Keratinocyte (primary cell): Measurements from ENCODE around the gene CLCN7. TPM values are rescaled to one million over a fixed set of nuclear protein-coding genes. Genes with fewer than 3 reads are reported as not detected.

Experiments used
- DNase-seq: peaks from one replicate; pipeline ENCODE4 v3.0.0-alpha.2; 2011; ENCODE audit warnings: low read depth, missing footprints, low spot score
- FAIRE-seq: peaks from 2 replicates; lab custom pipeline; 2011; peaks lifted over from hg19 to GRCh38; lab: Jason Lieb, UNC
- H2AFZ ChIP-seq: 2 replicates; pipeline ENCODE4 v1.6.0; 2012; ENCODE audit warnings: low read length, control low read depth, inconsistent platforms; ENCODE audit not compliant: control insufficient read depth
- H3K27ac ChIP-seq: 2 replicates; pipeline ENCODE4 v1.5.1; 2011; ENCODE audit warnings: low read length; ENCODE audit not compliant: control insufficient read depth, insufficient read depth
- H3K27me3 ChIP-seq: 3 replicates; pipeline ENCODE4 v1.6.0; 2011; ENCODE audit warnings: low read length; ENCODE audit not compliant: control insufficient read depth, insufficient read depth; ENCODE audit errors: extremely low read depth
- H3K36me3 ChIP-seq, 2 experiments: 2 replicates in 1 of 2; 3 replicates in 1 of 2; pipeline ENCODE4 v1.5.1; 2011; ENCODE audit warnings: low read length in 2 of 2, mild to moderate bottlenecking in 1 of 2; ENCODE audit not compliant: control insufficient read depth in 2 of 2, insufficient read depth in 2 of 2; ENCODE audit errors: extremely low read depth in 1 of 2
- H3K4me1 ChIP-seq: 3 replicates; pipeline ENCODE4 v1.5.1; 2011; ENCODE audit warnings: low read length; ENCODE audit not compliant: control insufficient read depth, insufficient read depth; ENCODE audit errors: extremely low read depth
- H3K4me2 ChIP-seq: 3 replicates; pipeline ENCODE4 v1.6.0; 2011; ENCODE audit warnings: low read depth, low read length; ENCODE audit not compliant: control insufficient read depth, insufficient read depth; ENCODE audit errors: extremely low read depth
- H3K4me3 ChIP-seq, 3 experiments: fragments of 200-600 bp in 1 of 3; sonication (generic) in 1 of 3; 2 replicates in 2 of 3; 3 replicates in 1 of 3; pipeline ENCODE4 v1.5.1; 2011 to 2016; ENCODE audit warnings: low read length in 3 of 3, mild to moderate bottlenecking in 3 of 3, control low read depth in 2 of 3, inconsistent platforms in 1 of 3, low read depth in 1 of 3, mixed read lengths in 1 of 3, mixed run types in 1 of 3, moderate library complexity in 1 of 3; ENCODE audit not compliant: control insufficient read depth in 2 of 3, insufficient read depth in 2 of 3; ENCODE audit errors: extremely low read depth in 1 of 3
- H3K79me2 ChIP-seq: 2 replicates; pipeline ENCODE4 v1.6.0; 2012; ENCODE audit warnings: low read length; ENCODE audit not compliant: control insufficient read depth, insufficient read depth
- H3K9ac ChIP-seq: 3 replicates; pipeline ENCODE4 v1.6.0; 2011; ENCODE audit warnings: low read length; ENCODE audit not compliant: control insufficient read depth, insufficient read depth; ENCODE audit errors: extremely low read depth
- H3K9me1 ChIP-seq: 3 replicates; pipeline ENCODE4 v1.6.0; 2011; ENCODE audit warnings: low read length; ENCODE audit not compliant: control insufficient read depth, insufficient read depth; ENCODE audit errors: extremely low read depth
- H3K9me3 ChIP-seq: 2 replicates; pipeline ENCODE4 v1.5.1; 2012; ENCODE audit warnings: low read depth, low read length; ENCODE audit not compliant: control insufficient read depth
- H4K20me1 ChIP-seq: 3 replicates; pipeline ENCODE4 v1.6.0; 2011; ENCODE audit warnings: low read length; ENCODE audit not compliant: control insufficient read depth, insufficient read depth; ENCODE audit errors: extremely low read depth
- EZH2 ChIP-seq: IDR thresholded peaks from one replicate; pipeline ENCODE4 v1.6.1; 2012; ENCODE audit warnings: inconsistent platforms, mild to moderate bottlenecking, low read length, moderate library complexity
- dilution Hi-C: fragments of 300-500 bp; cut with MboI; formaldehyde crosslinking; loops from one replicate; pipeline ENCODE4 v1.7.0; 2020; ENCODE audit warnings: low sequenced_read_pairs; ENCODE audit not compliant: extremely low pct_ligation_motif_present
- polyA plus RNA-seq, 5 experiments: library from polyadenylated mRNA; depleted of rRNA in 3 of 5; stranded (reverse) in 3 of 5; stranded (forward) in 1 of 5; unstranded in 1 of 5; fragments of >200 nt; gene quantifications; 1 replicate in 1 of 5; 2 replicates in 3 of 5; 3 replicates in 1 of 5; pipeline versions ENCODE4 v1.2.1 to v1.2.3, GENCODE V29; 2011 to 2012; ENCODE audit warnings: missing spikeins in 2 of 5, low read depth in 1 of 5, low replicate concordance in 1 of 5
- TF ChIP-seq, protein P1 (sequence below), 3 experiments: IDR thresholded peaks in 1 of 3; conservative IDR thresholded peaks in 1 of 3; optimal IDR thresholded peaks in 1 of 3; 2 replicates in 2 of 3; 3 replicates in 1 of 3; pipeline versions ENCODE3 to v1.5.1; 2011; ENCODE audit warnings: low read length in 3 of 3, mild to moderate bottlenecking in 3 of 3, moderate library complexity in 2 of 3, control low read depth in 1 of 3, inconsistent platforms in 1 of 3; ENCODE audit not compliant: insufficient read depth in 2 of 3; ENCODE audit errors: extremely low read depth in 1 of 3

Gene CLCN7
- polyA plus RNA-seq, 1 donor (not counting 4 experiments of a cell fraction or from before 2014, with no cell fraction given): 13.3 TPM

GRCh38 chr16:1455190-1456171 lies 19.3 kb downstream of the CLCN7 start:
- Histone ChIP-seq H3K9me3 (no peaks in the 10 kb centered on the region), H3K4me1 (no peaks in the 10 kb centered on the region), H3K9ac (no peak overlapping the region), H3K9me1 (no peaks in the 10 kb centered on the region), H3K27me3 (no peaks in the 10 kb centered on the region), H3K27ac (no peak overlapping the region), H2AFZ (no peak overlapping the region), H3K4me3 (no peak overlapping the region), H3K79me2 (no peaks in the 10 kb centered on the region), H4K20me1 (no peaks in the 10 kb centered on the region), H3K4me2 (no peak overlapping the region), H3K36me3 (peaks cover 0 to 36% of the 10 kb centered on the region in 2 experiments)
- no peak for TF ChIP-seq EZH2
- TF ChIP-seq, protein P1, sequence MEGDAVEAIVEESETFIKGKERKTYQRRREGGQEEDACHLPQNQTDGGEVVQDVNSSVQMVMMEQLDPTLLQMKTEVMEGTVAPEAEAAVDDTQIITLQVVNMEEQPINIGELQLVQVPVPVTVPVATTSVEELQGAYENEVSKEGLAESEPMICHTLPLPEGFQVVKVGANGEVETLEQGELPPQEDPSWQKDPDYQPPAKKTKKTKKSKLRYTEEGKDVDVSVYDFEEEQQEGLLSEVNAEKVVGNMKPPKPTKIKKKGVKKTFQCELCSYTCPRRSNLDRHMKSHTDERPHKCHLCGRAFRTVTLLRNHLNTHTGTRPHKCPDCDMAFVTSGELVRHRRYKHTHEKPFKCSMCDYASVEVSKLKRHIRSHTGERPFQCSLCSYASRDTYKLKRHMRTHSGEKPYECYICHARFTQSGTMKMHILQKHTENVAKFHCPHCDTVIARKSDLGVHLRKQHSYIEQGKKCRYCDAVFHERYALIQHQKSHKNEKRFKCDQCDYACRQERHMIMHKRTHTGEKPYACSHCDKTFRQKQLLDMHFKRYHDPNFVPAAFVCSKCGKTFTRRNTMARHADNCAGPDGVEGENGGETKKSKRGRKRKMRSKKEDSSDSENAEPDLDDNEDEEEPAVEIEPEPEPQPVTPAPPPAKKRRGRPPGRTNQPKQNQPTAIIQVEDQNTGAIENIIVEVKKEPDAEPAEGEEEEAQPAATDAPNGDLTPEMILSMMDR (optimal IDR thresholded peaks at IDR 0.05 in 1 of 3, IDR thresholded peaks at IDR 0.05 in 1 of 3, conservative IDR thresholded peaks at IDR 0.05 in 1 of 3; ENCODE audit: extremely low read depth in 1 of 3, insufficient read depth in 2 of 3, low read length in 3 of 3): no peak
- dilution Hi-C loops: no loop called here
- FAIRE-seq: no peak
- DNase-seq: no peak

GRCh38 chr16:1454561-1454960 lies 20.3 kb downstream of the CLCN7 start:
- Histone ChIP-seq H3K27me3 (no peaks in the 10 kb centered on the region), H3K4me1 (no peaks in the 10 kb centered on the region), H4K20me1 (no peaks in the 10 kb centered on the region), H3K27ac (no peak overlapping the region), H3K9ac (no peak overlapping the region), H3K4me3 (no peak overlapping the region), H3K79me2 (no peaks in the 10 kb centered on the region), H2AFZ (no peak overlapping the region), H3K9me1 (no peaks in the 10 kb centered on the region), H3K36me3 (peaks cover 0 to 31% of the 10 kb centered on the region in 2 experiments), H3K9me3 (no peaks in the 10 kb centered on the region), H3K4me2 (no peak overlapping the region)
- dilution Hi-C loops: no loop called here
- no peak for DNase-seq
- TF ChIP-seq EZH2: no peak
- TF ChIP-seq, protein P1 (optimal IDR thresholded peaks at IDR 0.05 in 1 of 3, IDR thresholded peaks at IDR 0.05 in 1 of 3, conservative IDR thresholded peaks at IDR 0.05 in 1 of 3; ENCODE audit: extremely low read depth in 1 of 3, insufficient read depth in 2 of 3, low read length in 3 of 3): no peak
- FAIRE-seq: no peak
